SJSA1 (cell line): ENCODE data around the gene GTPBP10. TPM values are rescaled to one million over a fixed set of nuclear protein-coding genes. Genes with fewer than 3 reads are reported as not detected.

ENCODE experiments used
- DNase-seq, 2 experiments: peaks; one replicate each; pipeline ENCODE4 v3.0.0-alpha.2; 2015 to 2020; ENCODE audit warnings: low spot score in 2 of 2, low read depth in 1 of 2
- H3K27ac ChIP-seq: fragments of 250-450 bp; sonication (Bioruptor Pico); 2 replicates; pipeline ENCODE4 v1.5.1; 2020; ENCODE audit warnings: mild to moderate bottlenecking, moderate library complexity
- H3K27me3 ChIP-seq: fragments of 250-450 bp; sonication (Bioruptor Pico); replicated peaks from 2 replicates; pipeline ENCODE4 v1.5.1; 2020; ENCODE audit warnings: mild to moderate bottlenecking, moderate library complexity
- H3K36me3 ChIP-seq: fragments of 250-450 bp; sonication (Bioruptor Pico); 2 replicates; pipeline ENCODE4 v1.5.1; 2020; ENCODE audit warnings: mild to moderate bottlenecking
- H3K4me1 ChIP-seq: fragments of 250-450 bp; sonication (Bioruptor Pico); replicated peaks from 2 replicates; pipeline ENCODE4 v1.6.1; 2021; ENCODE audit warnings: mild to moderate bottlenecking
- H3K4me3 ChIP-seq: fragments of 250-450 bp; sonication (Bioruptor Pico); 2 replicates; pipeline ENCODE4 v1.5.1; 2020; ENCODE audit warnings: mild to moderate bottlenecking
- H3K9me3 ChIP-seq: fragments of 250-450 bp; sonication (Bioruptor Pico); replicated peaks from 2 replicates; pipeline ENCODE4 v1.5.1; 2020; ENCODE audit warnings: mild to moderate bottlenecking
- total RNA-seq: library from RNA; depleted of rRNA; stranded (reverse); fragments of >200 nt; shearing (Covaris generic); gene quantifications from 2 replicates; pipeline ENCODE4 v1.2.3, GENCODE V29; 2014

Gene GTPBP10
- total RNA-seq, 1 experiment from 2014 or later, result 15.2 TPM

- Histone ChIP-seq H3K27me3 (no peaks in the 10 kb centered on the region), H3K27ac (no peak overlapping the region), H3K36me3 (no peaks in the 10 kb centered on the region), H3K9me3 (no peaks in the 10 kb centered on the region), H3K4me1 (no peaks in the 10 kb centered on the region), H3K4me3 (no peak overlapping the region)
- no peak for DNase-seq
These were observed 49.9 kb downstream of the GTPBP10 start for GRCh38 chr7:90396420-90396819.

GRCh38 chr7:90401989-90402388 is 55.5 kb downstream of the GTPBP10 start:
- Histone ChIP-seq H3K36me3 (peaks cover 16% of the 10 kb centered on the region), H3K27ac (no peak overlapping the region), H3K9me3 (no peaks in the 10 kb centered on the region), H3K27me3 (no peaks in the 10 kb centered on the region), H3K4me1 (peaks cover 7% of the 10 kb centered on the region; the same call in 1 of the 2 replicates), H3K4me3 (no peak overlapping the region)
- no peak for DNase-seq

- peaks cover 7% of the 10 kb centered on the region; the same call in 1 of the 2 replicates for H3K4me1 ChIP-seq
- DNase-seq, result no peak
- H3K9me3 ChIP-seq, result no peaks in the 10 kb centered on the region
- H3K4me3 ChIP-seq, result peak overlapping the region; percentile 54
- H3K27ac ChIP-seq, result no peak overlapping the region
- H3K27me3 ChIP-seq, result no peaks in the 10 kb centered on the region
- peaks cover 23% of the 10 kb centered on the region for H3K36me3 ChIP-seq
These were observed 56.3 kb downstream of the GTPBP10 start for GRCh38 chr7:90402785-90403173.

GRCh38 chr7:90403174-90404113 is 56.9 kb downstream of the GTPBP10 start, which contains the start of gene CLDN12:
TSS of gene CLDN12 (plus strand) at chr7:90403461. CDS start at chr7:90412677, 9,216 bp downstream.
- Histone ChIP-seq H3K4me1 (peaks cover 7% of the 10 kb centered on the region; the same call in 1 of the 2 replicates), H3K36me3 (peaks cover 28% of the 10 kb centered on the region), H3K27me3 (no peaks in the 10 kb centered on the region)

GRCh38 chr7:90404777-90405176 is 58.3 kb downstream of the GTPBP10 start:
- H3K36me3 ChIP-seq, result peaks cover 36% of the 10 kb centered on the region
- H3K9me3 ChIP-seq, result no peaks in the 10 kb centered on the region
- H3K27ac ChIP-seq, result no peak overlapping the region
- H3K4me1 ChIP-seq, result peaks cover 7% of the 10 kb centered on the region; the same call in 1 of the 2 replicates
- H3K27me3 ChIP-seq, result no peaks in the 10 kb centered on the region
- DNase-seq, result no peak
- no peak overlapping the region for H3K4me3 ChIP-seq

More at GRCh38 chr7:90403174-90404113, 56.9 kb downstream of the GTPBP10 start, which contains the start of gene CLDN12:
- Histone ChIP-seq H3K9me3 (no peaks in the 10 kb centered on the region), H3K4me3 (peak within 1 kb of the TSS; percentile 54), H3K27ac (peak within 1 kb of the TSS; percentile 84)
- peak; percentile 74 to 90 for DNase-seq

GRCh38 chr7:90407484-90407821 is 60.9 kb downstream of the GTPBP10 start:
- Histone ChIP-seq H3K36me3 (peaks cover 48% of the 10 kb centered on the region), H3K9me3 (no peaks in the 10 kb centered on the region), H3K27me3 (no peaks in the 10 kb centered on the region), H3K4me1 (peaks cover 11% of the 10 kb centered on the region), H3K4me3 (no peak overlapping the region), H3K27ac (no peak overlapping the region)
- DNase-seq, result no peak

GRCh38 chr7:90408142-90408541 is 61.6 kb downstream of the GTPBP10 start:
- H3K27me3 ChIP-seq, result no peaks in the 10 kb centered on the region
- H3K36me3 ChIP-seq, result peaks cover 55% of the 10 kb centered on the region
- no peaks in the 10 kb centered on the region for H3K9me3 ChIP-seq

GRCh38 chr7:90409667-90410066 is 63.2 kb downstream of the GTPBP10 start:
- Histone ChIP-seq H3K36me3 (peaks cover 64% of the 10 kb centered on the region), H3K27me3 (no peaks in the 10 kb centered on the region), H3K4me1 (peaks cover 4% of the 10 kb centered on the region), H3K4me3 (no peak overlapping the region), H3K9me3 (no peaks in the 10 kb centered on the region), H3K27ac (no peak overlapping the region)
- DNase-seq, result no peak

More at GRCh38 chr7:90408142-90408541, 61.6 kb downstream of the GTPBP10 start:
- Histone ChIP-seq H3K4me3 (no peak overlapping the region), H3K27ac (no peak overlapping the region), H3K4me1 (peaks cover 7% of the 10 kb centered on the region)
- no peak for DNase-seq

- Histone ChIP-seq H3K4me3 (no peak overlapping the region), H3K27ac (no peak overlapping the region), H3K9me3 (no peaks in the 10 kb centered on the region), H3K36me3 (peaks cover 50% of the 10 kb centered on the region), H3K27me3 (no peaks in the 10 kb centered on the region), H3K4me1 (peaks cover 4% of the 10 kb centered on the region)
- DNase-seq, result peak in 1 of 2 experiments; percentile 5
These were observed 65.0 kb downstream of the GTPBP10 start for GRCh38 chr7:90411510-90411909.

- no peak for DNase-seq
- no peak overlapping the region for H3K4me3 ChIP-seq
- no peak overlapping the region for H3K27ac ChIP-seq
- H3K27me3 ChIP-seq, result no peaks in the 10 kb centered on the region
- H3K4me1 ChIP-seq, result peaks cover 4% of the 10 kb centered on the region
- H3K36me3 ChIP-seq, result peaks cover 44% of the 10 kb centered on the region
- H3K9me3 ChIP-seq, result no peaks in the 10 kb centered on the region
These were observed 66.1 kb downstream of the GTPBP10 start for GRCh38 chr7:90412458-90413184.

GRCh38 chr7:90413185-90413528 is 66.6 kb downstream of the GTPBP10 start:
- Histone ChIP-seq H3K4me3 (no peak overlapping the region), H3K27ac (no peak overlapping the region), H3K4me1 (peaks cover 4% of the 10 kb centered on the region), H3K27me3 (no peaks in the 10 kb centered on the region), H3K36me3 (peaks cover 40% of the 10 kb centered on the region), H3K9me3 (no peaks in the 10 kb centered on the region)
- no peak for DNase-seq

GRCh38 chr7:90421651-90422050 is 75.1 kb downstream of the GTPBP10 start:
- Histone ChIP-seq H3K27ac (no peak overlapping the region), H3K27me3 (no peaks in the 10 kb centered on the region), H3K36me3 (peaks cover 1% of the 10 kb centered on the region; the same call in 1 of the 2 replicates)

GRCh38 chr7:90424720-90425119 is 78.2 kb downstream of the GTPBP10 start:
- DNase-seq, result no peak
- H3K36me3 ChIP-seq, result no peaks in the 10 kb centered on the region
- no peak overlapping the region for H3K27ac ChIP-seq
- no peaks in the 10 kb centered on the region for H3K4me1 ChIP-seq
- H3K9me3 ChIP-seq, result no peaks in the 10 kb centered on the region
- H3K27me3 ChIP-seq, result no peaks in the 10 kb centered on the region
- no peak overlapping the region for H3K4me3 ChIP-seq

More at GRCh38 chr7:90421651-90422050, 75.1 kb downstream of the GTPBP10 start:
- no peaks in the 10 kb centered on the region for H3K4me1 ChIP-seq
- H3K4me3 ChIP-seq, result no peak overlapping the region
- no peak for DNase-seq
- no peaks in the 10 kb centered on the region for H3K9me3 ChIP-seq

- Histone ChIP-seq H3K36me3 (no peaks in the 10 kb centered on the region), H3K27me3 (no peaks in the 10 kb centered on the region), H3K9me3 (no peaks in the 10 kb centered on the region), H3K27ac (no peak overlapping the region), H3K4me3 (no peak overlapping the region), H3K4me1 (no peaks in the 10 kb centered on the region)
- DNase-seq, result no peak
These were observed 78.9 kb downstream of the GTPBP10 start for GRCh38 chr7:90425376-90425775.
